HG03354 (cell line): Measurements from ENCODE around the gene LRRC15.

Experiments used
- ATAC-seq: cut with Tn5 transposase; IDR thresholded peaks from one replicate; pipeline ENCODE4 v1.9.1; 2021; ENCODE audit warnings: mild to moderate bottlenecking; ENCODE audit not compliant: unreplicated experiment, poor library complexity, severe bottlenecking

Gene LRRC15

DNA sequence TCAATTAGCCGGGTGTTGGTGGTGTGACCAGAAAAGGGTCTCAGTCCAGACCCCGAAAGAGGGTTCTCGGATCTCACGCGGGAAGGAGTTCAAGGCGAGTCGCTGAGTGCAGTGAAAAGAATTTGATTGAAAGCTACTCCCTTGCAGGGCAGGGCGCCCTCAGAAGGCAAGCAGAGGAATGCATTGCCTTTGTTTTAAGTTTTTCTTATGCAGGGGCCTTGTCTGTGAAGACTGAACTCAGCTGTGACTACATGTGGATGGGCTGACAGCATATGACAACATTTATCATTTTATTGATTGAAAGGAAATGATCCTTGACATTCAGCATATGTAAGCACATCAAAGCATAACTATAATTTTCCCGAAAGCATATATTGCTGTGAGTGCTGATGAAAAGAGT lies 30.2 kb downstream of the LRRC15 start:
- no peak for ATAC-seq

DNA sequence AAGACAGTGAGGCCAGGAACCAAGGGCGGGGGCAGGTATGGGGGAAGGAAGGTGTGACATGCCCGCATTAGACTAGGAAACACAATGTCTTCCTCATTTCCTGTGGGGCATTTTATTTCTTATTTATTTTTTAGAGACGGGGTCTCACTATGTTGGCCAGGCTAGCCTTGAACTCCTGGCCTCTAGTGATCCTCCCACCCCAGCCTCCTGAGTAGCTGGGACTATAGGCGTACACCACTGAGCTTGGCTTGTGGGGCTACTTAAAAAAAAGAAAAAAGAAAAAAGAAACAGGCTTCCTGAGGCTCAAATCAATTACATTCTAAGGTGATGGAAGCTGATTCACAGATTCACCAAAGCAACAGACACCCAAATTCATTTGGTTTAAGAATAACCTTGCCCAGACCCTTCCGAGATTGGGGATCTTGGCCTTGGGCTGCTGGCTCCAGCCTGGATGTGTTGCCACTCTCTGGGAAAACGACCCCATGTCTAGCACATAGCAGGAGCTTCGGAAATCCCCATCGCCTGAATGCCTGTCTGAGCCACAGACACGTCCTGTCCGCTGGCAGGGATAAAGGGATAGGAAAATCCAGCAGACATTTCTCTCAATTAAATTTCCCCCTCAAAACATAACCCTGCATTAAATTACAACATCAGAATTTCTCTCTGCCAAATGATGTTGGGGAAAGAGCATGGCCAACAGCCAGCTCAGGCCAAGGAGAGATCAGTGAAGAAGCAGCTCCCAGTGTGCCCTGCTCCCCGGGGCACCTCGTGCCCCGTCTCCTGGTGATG lies 31.4 kb downstream of the LRRC15 start:
- no peak for ATAC-seq

DNA sequence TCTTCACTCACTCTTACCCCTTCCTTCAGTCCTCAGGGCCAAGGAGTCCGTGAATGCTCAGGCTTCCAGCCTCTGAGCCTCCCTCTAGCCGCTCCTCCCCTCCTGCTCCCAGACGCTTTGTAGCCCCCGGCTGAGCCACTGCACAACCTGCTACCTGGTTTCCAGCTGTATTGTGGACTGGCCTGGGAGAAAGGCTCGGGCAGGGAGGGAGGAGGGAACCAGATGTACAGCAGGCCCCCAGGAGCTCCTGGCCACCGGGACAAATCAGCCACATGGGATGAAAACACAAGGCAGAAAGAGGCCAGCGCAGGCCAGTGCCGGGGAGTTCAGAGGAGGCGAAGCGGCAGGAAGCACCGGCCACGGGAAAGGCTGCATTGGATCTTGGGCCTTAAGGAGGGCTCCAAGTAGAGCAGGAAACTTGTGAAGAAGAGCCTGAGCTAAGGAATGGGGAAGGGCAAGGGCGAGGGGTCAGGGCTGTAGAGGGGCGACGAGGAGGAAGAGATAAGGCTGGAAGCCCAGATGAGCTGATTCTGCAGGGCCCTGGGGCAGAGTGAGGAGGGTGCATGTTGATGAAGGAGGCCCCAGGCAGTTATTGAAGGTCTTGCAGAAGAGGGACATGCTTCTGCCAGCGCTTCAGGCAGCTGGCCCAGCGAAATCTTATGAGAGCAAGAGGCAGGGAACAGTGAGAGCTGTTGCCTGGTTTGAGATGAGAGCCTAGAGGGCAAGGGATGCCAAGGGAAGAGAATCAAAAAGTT lies 32.8 kb downstream of the LRRC15 start:
- ATAC-seq: no peak

DNA sequence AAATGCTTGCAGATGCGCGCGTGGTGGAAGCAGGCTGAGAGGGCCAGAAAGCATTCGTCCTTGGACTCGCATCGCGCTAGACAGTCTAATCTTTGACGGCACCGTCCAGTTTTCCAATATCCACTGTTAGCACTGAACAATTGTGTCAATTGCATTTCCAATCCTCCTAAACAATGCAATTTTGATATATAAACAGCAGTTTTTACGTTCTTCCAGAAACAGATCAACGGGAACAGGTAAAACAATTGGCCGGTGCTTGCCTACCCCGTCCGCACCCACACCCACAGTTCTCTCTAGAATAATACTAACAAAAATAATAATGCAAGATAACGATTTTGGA lies 35.6 kb downstream of the LRRC15 start:
- ATAC-seq: no peak

DNA sequence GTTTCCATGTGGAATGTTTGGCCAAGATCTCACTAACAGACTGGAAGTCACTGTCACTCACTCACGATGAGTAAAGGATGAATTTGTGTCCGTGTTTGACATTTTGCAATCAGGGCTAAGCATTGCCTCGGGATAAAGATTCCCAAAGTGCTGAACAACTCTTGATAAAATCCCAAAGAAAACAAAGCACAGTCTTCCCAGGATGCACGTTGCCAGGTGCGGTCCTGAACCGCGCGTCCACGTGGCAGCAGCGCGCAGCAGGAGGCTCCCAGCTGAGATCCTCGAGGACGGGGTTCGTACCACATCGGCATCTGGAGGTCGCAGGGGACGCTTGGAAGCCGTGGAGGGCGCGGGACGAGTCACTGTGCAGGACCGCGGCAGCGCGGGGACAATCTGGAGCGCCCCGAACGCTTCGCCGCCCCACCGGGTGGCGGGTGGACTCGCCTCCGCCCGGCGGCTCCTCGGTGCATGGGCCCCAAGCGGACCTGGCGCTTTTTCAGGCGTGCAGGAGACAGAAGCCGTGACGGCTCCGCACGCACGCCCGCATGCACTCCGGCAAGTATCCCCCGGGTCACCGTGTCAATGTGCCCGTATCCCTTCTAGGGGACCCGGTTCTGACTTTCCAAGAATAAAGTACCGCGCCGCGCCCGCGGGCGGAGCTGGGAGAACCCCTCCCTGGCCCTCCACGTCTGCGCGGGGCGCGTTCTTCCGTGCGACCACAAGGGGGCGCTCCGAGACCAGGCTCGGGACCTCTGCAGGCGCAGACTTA lies 36.1 kb downstream of the LRRC15 start:
- peak; percentile 93 for ATAC-seq

DNA sequence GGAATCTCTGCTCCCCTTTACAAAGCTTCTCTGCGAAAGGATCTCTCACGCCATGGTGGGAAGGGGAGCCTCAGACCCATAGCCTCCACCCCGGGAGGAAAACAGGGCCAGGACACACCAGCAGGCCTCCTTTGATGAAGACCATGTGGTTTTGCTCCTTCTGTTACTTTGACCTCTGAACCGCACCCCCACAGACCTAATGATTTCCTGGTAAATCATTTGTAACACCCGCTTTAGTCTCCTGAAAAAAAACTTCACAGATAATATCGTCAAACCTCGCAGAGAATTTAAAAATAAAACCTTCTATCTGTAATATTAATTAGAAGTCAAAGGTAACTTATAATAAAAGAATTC lies 36.7 kb downstream of the LRRC15 start:
- ATAC-seq: no peak

DNA sequence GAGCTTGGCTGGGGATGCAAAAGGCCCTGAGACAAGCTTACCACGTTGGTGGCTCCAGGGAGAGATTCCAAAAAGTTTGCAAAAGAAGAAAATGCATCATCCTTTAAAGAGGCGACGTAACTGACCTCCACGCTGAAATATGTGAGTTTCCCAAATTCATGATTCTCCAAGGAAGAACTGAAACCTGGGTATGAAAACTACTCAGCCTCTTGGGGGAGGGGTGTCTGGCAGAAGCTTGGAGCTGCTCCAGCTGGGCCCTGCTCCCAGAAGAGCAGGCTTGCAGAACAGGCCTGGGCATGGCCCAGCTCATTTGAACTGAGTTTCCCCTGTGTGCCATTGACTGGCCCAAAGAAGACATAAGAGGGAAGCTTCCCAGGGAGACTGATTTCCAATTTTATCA lies 39.0 kb downstream of the LRRC15 start:
- ATAC-seq: no peak

DNA sequence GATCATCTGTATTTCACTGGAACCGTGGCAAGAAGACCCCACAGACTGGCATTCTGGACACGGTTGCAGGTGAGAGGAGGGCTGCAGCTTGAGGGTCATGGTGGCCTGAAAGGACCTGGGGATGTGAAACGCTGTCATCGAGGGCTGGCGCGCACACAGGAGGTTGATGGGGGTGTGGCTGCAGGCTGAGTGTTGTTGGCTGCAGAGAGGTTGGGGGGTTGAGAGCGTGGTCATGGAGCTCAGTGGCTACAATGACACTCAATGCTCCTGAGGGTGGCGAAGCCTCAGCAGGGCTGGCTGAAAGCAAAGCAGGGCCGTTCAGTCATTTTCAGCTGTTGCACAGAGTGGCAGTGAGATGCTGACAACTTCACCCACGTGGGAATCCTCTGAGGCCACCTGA lies 39.4 kb downstream of the LRRC15 start:
- ATAC-seq: no peak

DNA sequence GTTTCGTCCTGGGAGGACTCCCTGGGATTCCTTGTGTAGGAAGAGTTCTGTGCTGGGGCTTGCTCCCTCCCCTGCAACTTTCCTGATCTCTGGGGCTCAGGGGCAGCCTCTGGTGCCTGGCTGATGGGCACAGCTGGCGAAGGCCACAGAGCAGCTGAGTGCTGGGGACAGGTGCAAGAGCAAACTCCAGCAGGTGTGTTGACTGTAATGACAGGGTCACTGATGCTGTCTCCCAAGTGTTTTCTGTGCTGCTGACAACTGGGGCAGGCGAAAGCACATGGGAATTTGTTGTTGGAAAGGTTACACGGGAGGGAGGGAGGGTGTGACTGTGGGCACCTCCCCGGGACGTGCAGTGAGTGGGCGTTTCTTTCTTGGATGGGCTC lies 40.0 kb downstream of the LRRC15 start:
- ATAC-seq: no peak

DNA sequence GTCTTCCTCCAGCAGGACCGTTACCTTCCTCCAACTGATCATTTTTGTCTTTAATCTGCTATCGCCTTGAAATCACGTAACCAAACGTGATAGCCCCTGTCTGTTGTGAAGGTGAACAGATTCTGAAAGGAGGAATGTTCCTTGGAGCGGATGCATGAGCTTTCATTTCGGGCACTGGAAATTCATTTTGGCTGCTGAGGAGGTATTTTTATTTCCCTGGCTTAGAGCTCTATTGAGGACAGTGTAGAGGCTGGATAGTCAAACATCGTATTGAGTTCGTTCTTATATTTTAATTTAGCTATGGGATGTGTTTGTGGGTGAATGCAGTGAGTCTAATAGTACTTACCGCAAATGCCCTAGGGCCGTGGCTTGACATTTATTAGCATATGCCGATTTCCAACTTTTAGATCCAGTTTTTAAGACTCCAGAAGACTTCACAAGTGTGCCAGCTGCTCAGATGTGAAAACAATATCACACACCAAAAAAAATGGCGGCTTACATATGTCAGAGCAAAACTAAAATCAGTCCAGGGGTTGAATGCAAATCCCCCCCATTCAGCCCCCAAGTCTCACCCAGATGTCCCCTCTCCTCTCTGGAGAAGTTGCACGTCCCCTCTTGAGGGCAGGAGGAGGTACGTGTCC lies 40.5 kb downstream of the LRRC15 start:
- no peak for ATAC-seq

DNA sequence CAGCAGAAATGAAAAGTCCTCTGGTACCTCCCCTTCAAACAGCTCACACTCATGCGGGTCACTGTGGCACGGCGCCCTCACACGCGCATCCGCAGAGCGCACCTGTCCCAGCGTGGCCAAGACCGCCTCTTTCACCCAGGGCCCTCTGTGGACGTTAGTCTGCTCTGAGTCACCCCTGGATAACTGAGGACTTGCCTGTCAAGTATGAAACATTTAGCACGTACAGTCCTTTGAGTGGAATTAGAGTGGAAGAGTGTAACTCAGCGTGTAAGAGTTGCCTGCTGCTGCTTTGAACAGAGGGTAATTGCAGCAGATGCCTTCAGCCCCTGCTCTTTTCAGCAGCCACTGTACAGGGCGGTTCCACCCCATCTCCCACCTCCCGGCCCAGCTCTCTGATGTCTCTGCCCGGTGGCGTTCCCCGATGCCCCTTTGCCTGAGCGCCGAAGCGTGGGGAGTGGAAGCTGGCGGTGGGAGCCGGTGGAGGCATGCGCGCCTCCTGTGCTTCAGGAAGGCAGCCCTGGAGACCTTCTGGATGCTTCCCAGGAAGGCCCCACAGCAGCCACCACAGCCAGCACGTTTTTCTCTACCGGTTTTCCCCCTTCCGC lies 41.4 kb downstream of the LRRC15 start:
- ATAC-seq: no peak

DNA sequence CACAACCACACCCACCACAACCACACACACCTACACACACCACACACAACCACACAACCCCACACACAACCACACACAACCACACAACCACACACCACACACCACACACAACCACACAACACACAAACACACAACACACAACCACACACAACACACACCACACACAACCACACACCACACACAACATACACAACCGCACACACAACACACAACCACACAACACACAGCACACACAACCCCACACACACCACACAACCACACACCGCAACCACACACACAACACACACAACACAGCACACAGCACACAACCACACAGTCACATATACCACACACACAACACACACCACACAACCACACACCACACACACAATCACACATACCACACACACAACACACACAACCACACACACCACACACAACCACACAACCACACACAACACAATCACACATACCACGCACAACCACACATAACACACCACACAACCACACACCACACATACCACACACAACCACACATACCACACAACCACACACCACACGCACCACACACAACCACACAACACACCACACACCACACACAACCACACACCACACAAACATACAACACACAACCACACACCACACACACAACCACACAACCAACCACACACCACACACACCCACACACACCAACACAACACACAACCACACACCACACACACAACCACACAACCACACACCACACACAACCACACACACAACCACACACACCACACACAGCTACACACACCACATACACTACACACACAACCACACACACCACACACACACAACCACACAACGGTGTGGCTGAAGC lies 42.1 kb downstream of the LRRC15 start:
- ATAC-seq: no peak

DNA sequence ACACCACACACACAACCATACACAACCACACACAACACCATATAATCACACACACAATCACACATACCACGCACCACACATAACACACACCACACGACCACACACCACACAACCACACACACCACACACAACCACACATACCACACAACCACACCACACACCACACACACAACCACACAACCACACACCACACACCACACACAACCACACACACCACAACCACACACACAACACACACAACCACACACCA lies 42.6 kb downstream of the LRRC15 start:
- ATAC-seq: no peak

DNA sequence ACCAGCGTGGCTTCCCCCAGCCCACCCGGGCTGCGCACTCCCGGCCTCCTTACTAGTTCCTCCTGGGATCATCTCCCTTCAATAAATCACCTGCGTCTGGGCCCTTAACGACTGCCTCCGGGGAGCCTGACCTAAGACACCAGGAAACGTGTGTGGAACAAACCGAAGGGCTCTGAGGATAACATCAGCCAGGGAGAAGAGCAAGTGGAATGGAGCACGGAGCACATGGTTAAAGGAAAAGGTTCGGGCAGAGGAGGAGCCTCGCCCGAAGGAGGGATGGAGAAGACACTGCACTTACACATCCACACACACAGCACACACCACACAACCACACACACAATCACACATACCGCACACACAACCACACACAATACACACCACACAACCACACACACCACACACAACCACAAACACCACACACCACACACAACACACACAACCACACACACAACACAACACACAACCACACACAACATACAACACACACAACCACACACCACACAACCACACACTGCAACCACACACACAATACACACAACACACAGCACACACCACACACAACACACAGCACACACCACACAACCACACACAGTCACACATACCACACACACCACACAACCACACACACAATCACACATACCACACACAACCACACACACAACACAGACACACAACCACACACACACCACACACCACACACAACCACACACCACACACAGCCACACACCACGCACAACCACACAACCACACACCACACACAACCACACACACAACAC lies 43.2 kb downstream of the LRRC15 start:
- no peak for ATAC-seq

DNA sequence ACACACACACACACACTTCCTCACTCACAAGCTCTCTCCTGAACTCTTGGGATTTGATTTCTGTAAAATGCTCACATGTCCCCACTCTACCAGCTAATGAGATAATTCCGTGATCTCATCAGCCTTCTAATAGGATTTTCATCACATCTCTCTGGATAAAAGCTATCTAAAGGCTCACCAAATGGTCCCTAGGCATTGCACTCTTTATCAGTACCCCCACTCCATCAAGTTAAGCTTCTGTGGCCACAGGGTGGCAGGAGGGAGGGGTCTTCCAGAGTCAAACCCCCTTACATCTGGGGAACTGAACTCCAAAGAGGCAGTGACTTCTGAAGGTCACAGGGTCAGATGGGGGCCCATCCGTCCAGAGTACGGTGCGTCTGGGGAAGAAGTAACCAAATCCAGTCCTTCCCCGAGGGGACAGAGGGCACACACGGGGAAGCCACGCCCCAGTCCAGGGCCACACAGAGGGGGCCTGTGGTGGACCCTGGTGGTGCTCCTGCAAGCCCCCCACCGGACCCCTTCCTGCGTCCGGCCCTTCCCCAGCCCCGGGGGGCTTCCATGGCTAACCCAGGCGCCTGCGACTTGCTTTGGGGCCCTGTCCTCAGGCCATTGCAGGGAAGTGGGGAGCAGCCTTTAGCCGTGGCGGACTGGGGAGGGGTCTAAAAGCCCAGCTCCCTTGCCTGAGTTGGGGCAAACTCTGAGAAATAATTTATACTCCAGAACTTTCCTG lies 44.0 kb downstream of the LRRC15 start:
- ATAC-seq: no peak

DNA sequence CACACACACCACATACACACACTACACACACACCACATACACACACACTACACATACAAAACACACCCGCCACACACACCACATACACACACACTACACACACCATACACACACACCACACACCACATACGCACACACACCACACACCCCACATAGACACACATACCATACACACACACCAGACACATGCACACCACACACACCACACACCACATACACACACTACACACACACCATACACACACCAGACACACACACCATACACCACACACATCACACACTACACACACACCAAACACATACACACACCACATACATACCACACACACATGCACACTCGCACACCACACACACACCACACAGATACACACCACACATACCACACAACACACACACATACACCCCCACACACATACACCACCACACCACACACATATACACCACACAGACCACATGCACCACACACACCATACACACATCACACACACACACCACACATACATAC lies 44.7 kb downstream of the LRRC15 start:
- no peak for ATAC-seq

DNA sequence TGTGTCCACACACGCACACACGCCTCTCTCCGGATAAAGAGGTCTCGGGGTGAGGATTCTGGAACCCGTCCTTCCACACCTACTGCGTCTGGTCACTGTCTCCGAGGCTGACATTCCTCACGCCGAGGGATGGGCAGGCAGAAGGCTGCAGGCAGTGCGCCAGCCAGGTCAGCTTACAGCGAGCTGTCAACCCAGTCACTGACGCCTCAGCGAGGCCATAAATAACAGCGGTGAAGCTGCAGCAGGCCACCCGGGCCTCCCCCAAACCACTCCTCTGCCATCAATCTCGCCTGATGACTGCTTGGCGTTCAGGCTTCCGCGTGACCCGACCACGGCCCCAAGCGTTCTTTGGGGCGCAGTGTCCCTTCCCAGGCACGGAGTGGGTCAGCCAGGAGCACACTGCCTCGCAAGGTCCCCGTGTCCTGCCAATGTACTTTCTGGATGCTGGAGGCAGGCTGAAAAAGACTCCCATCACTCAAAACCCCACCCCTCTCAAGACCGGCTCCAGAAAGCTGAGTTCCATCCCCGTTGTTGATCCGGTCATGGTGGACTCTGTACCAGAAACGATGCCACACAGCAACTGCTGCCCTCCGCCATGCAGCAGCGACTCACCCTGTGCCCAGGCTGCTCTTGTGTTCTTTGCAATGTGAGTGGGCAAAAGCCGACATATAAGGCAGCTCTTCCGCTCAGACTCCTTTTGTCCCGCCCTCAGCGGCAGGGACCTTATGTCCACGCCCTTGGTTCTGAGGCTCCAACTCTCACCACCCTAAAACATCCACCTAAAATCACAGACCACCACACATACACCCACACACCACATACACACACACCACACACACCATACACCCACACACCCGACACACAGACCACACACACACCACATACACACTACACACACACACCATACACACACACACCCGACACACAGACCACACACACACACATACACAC lies 45.5 kb downstream of the LRRC15 start:
- peak; percentile 59 for ATAC-seq
